Rectal smooth muscle tissue (tissue), 1 donor: ENCODE measurements around the gene KLHL17.
"Not testable (repeated sequence)": the region's sequence is repeated elsewhere in the genome, so short reads cannot be mapped to it uniquely, and the experiment has no call there.

ENCODE experiments used
- H3K27ac ChIP-seq: one replicate; pipeline ENCODE4 v1.7.0; 2013; ENCODE audit warnings: low read depth, low read length, inconsistent platforms
- H3K27me3 ChIP-seq: one replicate; pipeline ENCODE4 v1.7.0; 2013; ENCODE audit warnings: low read length; ENCODE audit not compliant: control insufficient read depth, insufficient read depth
- H3K36me3 ChIP-seq: one replicate; pipeline ENCODE4 v1.7.0; 2013; ENCODE audit warnings: low read length; ENCODE audit not compliant: control insufficient read depth, insufficient read depth
- H3K4me1 ChIP-seq: one replicate; pipeline ENCODE4 v1.7.0; 2013; ENCODE audit warnings: low read length; ENCODE audit not compliant: control insufficient read depth, insufficient read depth
- H3K4me3 ChIP-seq: one replicate; pipeline ENCODE4 v1.7.0; 2013; ENCODE audit warnings: low read length
- H3K9ac ChIP-seq: one replicate; pipeline ENCODE4 v1.7.0; 2013; ENCODE audit warnings: low read length

Gene KLHL17

DNA sequence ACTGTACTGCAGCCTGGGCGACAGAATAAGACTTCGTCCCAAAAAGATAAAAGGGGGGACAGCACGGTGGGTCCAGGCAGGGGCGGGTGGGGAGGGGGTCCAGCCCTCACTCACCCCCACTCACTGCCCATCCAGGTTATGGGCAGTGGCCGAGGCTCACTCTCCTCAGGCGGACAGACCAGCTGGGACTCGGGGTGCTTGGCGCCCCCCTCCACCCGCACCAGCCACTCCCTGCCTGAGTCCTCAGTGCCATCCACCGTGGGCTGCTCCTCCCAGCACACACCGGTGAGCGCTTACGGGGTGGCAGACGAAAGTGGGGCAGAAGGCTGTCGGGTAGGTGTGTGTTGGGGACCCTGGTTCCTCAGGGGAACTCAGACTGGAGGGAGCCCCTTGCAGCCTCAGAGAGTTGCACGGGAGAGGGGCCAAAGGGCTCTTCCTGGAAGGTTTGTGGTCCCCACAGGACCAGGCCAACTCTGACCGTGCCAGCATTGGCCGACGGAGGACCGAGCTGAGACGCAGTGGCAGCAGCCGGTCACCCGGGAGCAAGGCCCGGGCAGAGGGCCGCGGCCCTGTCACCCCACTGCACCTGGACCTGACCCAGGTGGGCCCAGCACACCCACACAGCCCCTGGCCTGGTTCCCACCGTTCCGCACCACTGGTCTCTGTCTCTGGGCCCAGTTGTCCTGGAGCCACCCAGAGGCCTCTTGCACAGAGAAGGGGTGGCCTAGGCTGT lies 12.5 kb downstream of the KLHL17 start:
- Histone ChIP-seq H3K9ac (no peak overlapping the region), H3K4me3 (no peak overlapping the region), H3K4me1 (peaks cover 2% of the 10 kb centered on the region), H3K27me3 (peaks cover 29% of the 10 kb centered on the region), H3K27ac (no peak overlapping the region), H3K36me3 (no peaks in the 10 kb centered on the region)

DNA sequence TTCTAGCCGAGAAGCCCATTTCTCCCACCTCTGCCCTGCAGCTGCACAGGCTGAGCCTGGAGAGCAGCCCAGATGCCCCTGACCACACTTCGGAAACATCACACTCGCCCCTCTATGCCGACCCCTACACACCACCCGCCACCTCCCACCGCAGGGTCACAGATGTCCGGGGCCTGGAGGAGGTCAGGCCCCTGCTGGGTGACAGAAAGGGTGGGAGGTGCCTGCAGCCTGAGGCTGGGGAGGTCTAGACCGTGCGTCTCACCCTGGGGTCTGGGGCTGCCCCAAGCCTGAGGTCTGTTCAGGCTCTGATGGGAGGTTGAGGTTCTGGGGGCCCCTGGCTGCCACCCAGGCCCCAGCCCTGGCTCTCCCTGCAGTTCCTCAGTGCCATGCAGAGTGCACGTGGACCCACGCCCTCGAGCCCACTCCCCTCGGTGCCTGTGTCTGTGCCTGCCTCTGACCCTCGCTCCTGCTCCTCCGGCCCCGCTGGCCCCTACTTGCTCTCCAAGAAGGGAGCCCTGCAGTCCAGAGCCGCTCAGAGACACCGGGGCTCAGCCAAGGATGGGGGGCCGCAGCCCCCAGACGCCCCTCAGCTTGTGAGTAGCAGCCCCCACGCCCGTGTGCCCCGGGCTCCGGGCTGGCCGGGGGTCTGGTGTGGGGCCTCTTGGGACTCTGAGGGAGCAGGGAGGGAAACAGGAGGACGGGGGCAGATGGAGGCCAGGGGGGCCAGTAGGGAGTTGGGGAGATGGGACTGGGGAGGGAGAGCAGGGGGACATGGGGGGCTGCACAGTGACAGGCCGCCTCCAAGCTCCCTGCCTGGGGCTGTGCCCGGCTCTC lies 13.3 kb downstream of the KLHL17 start:
- H3K27me3 ChIP-seq: peaks cover 24% of the 10 kb centered on the region
- peaks cover 2% of the 10 kb centered on the region for H3K4me1 ChIP-seq
- no peak overlapping the region for H3K27ac ChIP-seq
- no peaks in the 10 kb centered on the region for H3K36me3 ChIP-seq
- no peak overlapping the region for H3K9ac ChIP-seq
- no peak overlapping the region for H3K4me3 ChIP-seq

DNA sequence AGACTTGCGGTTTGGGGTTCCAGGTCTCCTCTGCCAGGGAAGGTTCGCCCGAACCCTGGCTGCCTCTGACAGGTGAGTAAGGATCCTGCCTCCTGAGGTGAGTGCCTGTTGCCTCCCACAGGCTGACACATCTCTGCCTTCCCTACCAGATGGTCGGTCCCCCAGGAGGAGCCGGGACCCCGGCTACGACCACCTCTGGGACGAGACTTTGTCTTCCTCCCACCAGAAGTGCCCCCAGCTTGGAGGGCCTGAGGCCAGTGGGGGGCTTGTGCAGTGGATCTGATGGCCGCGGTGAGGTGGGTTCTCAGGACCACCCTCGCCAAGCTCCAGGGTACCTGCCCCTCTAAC lies 13.9 kb downstream of the KLHL17 start:
- Histone ChIP-seq H3K4me3 (no peak overlapping the region), H3K27me3 (peaks cover 24% of the 10 kb centered on the region), H3K27ac (no peak overlapping the region), H3K36me3 (no peaks in the 10 kb centered on the region), H3K4me1 (peaks cover 2% of the 10 kb centered on the region), H3K9ac (no peak overlapping the region)

DNA sequence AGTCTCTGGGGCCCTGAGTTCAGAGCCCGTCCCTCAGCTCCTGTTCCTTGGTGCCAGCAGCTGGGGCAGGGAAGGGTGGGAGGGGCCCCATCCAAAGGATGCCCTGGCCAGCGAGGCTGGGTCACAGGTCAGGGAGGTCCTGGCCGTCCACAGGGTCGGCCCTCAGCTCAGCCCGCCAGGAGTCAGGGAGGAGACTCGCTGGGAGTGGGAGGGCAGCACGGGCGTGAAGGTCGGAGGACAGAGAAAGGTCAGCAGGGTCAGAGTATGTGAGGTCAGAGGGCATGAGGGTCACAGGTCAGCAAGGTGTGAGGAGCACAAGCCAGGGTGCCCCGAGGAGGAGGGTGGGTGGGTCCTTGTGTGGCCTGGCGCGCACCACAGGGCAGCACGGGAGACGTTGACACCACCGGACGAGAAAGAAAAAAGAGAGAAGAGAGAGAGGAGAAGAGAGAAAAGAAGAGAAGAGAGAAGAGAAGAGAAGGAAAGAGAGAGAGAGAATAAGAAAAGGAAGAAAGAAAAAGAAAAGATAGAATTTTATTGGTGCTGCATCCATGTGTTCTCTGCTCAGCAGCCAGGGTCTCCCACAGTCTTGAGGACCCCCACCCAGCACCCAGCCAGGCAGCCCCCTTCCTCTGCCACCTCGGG lies 14.4 kb downstream of the KLHL17 start:
- H3K9ac ChIP-seq: no peak overlapping the region
- no peak overlapping the region for H3K4me3 ChIP-seq
- peaks cover 21% of the 10 kb centered on the region for H3K27me3 ChIP-seq
- H3K36me3 ChIP-seq: no peaks in the 10 kb centered on the region
- no peak overlapping the region for H3K27ac ChIP-seq
- peaks cover 2% of the 10 kb centered on the region for H3K4me1 ChIP-seq

DNA sequence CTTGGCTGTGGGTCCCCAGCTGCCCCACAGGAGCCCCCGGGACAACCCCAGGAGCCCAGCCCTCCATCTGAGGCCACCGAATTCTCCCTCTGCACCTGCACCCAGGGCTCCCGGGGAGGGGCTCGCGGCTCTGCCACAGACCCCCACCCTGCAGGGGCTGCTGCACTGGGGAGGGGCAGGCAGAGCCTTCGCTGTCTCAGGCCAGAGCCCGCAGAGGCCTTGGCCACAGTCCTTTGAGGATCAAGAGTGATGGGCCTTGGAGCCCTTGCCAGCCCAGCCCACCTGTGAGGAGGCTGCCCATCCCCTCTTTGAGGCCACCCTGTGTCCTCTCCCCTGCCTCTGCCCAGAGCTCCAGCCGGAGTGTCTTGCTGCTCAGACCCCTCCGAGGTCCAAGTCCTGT lies 15.0 kb downstream of the KLHL17 start:
- Histone ChIP-seq H3K27me3 (peaks cover 18% of the 10 kb centered on the region), H3K9ac (no peak overlapping the region), H3K36me3 (no peaks in the 10 kb centered on the region), H3K4me1 (peaks cover 2% of the 10 kb centered on the region), H3K27ac (no peak overlapping the region), H3K4me3 (no peak overlapping the region)

DNA sequence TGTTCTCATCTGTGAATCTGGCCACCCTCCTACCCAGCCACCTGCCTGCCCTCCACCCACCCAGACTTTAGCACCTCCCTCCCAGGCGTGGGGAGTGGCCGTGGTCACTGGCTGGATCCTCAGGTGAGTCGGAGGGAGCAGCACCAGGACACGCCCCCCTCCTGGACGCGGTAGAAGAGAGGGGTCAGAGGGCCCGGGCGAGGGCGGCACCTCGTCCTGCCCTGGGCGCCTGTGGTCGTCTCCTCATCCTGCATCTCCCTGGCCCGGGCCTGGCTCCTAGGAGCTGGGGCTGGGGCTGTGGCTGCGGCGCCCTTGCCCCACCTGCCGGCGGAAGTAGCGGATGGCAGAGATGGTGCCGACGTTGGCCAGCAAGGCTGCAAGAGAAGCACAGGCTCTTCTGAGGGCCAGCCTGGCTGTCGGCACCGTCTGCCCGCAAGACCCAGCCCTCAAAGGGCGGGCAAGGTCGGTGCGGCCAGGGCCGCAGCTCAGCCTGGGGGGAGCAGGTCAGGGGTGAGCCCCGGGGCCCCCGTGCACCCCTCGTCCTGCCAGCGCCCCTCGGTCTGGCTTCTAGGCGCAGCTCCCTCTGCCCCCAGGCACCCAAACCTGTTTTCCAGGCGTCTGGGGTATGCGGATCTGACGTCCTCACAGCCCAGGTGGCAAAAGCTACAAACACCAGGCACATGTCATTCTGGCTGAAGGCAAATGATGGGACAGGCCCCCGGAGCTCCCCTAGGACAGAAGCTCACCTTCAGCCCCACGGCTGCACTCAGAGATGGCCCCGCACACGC lies 15.7 kb downstream of the KLHL17 start:
- Histone ChIP-seq H3K4me1 (peaks cover 2% of the 10 kb centered on the region), H3K9ac (no peak overlapping the region), H3K27ac (peak overlapping the region; percentile 73), H3K4me3 (peak overlapping the region; percentile 47), H3K36me3 (no peaks in the 10 kb centered on the region), H3K27me3 (peaks cover 13% of the 10 kb centered on the region)

DNA sequence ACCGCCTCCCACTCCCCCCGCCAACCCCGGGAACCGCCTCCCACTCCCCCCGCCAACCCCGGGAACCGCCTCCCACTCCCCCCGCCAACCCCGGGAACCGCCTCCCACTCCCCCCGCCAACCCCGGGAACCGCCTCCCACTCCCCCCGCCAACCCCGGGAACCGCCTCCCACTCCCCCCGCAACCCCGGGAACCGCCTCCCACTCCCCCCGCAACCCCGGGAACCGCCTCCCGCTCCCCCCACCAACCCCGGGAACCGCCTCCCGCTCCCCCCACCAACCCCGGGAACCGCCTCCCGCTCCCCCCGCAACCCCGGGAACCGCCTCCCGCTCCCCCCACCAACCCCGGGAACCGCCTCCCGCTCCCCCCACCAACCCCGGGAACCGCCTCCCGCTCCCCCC lies 16.4 kb downstream of the KLHL17 start:
- H3K27me3 ChIP-seq: peaks cover 13% of the 10 kb centered on the region
- not testable (repeated sequence) for H3K9ac ChIP-seq, H3K36me3 ChIP-seq, H3K4me1 ChIP-seq, H3K27ac ChIP-seq, H3K4me3 ChIP-seq

DNA sequence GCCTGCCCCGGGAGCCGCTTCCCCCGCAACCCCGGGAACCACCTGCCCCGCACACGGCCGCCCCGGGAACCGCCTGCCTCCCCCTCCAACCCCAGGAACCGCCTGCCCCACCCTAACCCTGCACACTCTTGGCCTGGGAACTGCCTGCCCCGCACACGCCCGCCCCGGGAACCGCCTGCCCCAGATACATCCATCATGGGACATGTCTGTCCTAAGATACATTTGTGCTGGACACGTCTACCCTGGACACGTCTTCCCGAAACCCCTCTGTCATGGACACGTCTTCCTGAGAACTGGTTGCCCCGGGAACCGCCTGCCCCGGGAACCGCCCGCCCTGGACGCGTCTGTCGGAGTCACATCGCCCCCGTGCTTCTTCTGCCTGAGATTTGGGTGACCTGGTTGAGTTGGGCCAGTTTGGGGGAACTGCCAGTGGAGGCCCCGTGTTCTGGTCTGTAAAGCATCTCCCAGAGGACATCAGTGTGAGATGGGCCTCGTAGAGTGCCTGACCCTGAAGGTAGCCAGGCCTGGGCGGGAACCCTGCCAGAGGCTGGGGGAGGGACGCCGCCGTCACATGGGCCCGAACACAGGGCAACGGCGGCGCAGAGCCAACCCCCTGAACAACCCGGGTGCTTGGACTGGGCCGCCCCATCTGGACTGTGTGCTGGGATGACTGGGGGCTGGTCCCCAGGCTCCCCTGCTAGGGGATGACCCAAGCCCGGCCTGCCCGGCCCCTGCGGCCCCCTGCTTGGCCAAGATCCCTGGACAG lies 17.9 kb downstream of the KLHL17 start:
- H3K4me3 ChIP-seq: no peak overlapping the region
- H3K9ac ChIP-seq: no peak overlapping the region
- no peak overlapping the region for H3K27ac ChIP-seq
- peaks cover 12% of the 10 kb centered on the region for H3K27me3 ChIP-seq
- H3K36me3 ChIP-seq: no peaks in the 10 kb centered on the region
- peaks cover 2% of the 10 kb centered on the region for H3K4me1 ChIP-seq

DNA sequence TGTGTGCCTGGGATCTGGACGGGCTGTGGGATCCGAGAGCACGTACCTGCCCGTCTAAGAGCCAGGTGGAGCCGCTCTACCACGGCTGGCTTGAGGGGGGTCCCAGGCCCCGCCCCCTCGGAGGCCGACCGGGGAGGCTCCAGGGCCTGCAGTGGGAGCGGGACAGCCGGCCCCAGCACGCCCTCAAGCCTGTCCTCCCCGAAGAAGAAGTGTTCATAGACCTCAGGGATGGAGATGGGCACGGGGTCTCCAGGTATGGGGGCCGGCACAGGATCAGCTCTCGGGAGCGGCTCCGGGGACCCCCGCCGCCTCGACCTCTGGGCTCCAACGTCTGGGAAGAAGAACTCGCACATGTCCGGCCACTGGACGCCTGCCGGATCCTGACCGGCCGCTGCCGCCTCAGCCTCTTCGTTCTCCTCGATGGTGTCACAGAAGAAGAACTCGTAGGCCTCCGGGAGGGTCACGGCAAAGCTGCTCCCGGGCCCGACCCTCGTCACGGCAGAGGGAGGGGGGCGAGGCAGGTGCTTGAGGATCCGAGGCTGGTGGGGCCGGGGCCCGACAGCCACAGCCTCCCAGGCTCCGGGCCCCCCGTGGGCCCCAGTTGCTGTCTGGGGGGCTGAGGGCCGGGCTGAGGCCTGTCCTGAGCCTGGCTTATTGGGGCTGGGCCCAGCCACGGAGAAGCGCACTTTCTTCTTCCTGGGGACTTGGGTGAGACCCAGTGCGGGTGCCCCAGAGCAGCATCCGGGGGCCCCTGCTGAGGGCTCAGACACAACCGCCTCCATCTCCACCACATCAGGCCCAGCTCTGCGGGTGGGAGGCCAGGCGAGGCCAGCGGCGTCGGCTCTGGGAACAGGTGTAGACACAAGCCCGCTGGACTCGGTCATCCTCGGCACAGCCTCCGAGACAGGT lies 18.7 kb downstream of the KLHL17 start:
- H3K36me3 ChIP-seq: no peaks in the 10 kb centered on the region
- no peak overlapping the region for H3K9ac ChIP-seq
- H3K27me3 ChIP-seq: peaks cover 5% of the 10 kb centered on the region
- peaks cover 2% of the 10 kb centered on the region for H3K4me1 ChIP-seq
- no peak overlapping the region for H3K4me3 ChIP-seq
- H3K27ac ChIP-seq: no peak overlapping the region

DNA sequence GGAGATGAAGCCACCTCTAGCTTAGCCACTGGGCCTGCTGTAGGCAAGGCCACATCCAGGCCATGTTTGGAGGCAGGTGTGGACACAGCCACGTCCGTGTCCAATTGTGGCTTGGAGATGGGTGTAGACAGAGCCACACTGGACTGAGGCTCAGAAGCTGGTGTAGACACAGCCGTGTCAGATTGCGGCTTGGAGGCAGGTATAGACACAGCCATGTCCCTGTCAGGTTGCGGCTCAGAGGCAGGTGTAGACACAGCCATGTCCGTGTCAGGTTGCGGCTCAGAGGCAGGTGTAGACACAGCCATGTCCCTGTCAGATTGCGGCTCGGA lies 19.3 kb downstream of the KLHL17 start:
- Histone ChIP-seq H3K27ac (no peak overlapping the region), H3K27me3 (peaks cover 5% of the 10 kb centered on the region)

DNA sequence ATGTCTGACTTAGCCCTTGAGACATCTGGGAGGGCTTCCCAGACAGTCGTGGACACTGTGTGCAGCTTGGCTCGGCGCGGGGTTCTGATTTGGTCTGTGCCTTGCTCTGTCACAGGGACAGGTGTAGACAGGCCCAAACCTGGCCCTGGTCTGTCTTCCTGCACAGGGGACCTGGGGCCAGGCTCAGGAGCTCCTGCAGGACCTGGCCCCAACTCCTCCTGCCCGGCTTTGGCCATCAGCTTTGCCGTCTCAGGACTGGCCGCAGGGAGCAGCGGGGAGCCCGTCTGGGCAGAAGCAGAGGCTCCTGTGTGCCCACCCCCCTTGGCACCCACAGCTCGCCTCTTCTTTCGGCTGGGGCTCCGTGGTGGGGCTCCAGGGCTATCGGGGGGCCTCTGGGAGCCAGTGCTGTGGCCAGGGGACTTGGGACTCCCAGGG lies 19.8 kb downstream of the KLHL17 start:
- H3K36me3 ChIP-seq: no peaks in the 10 kb centered on the region
- H3K27me3 ChIP-seq: peaks cover 5% of the 10 kb centered on the region
- no peak overlapping the region for H3K9ac ChIP-seq
- no peak overlapping the region for H3K27ac ChIP-seq
- H3K4me1 ChIP-seq: peaks cover 2% of the 10 kb centered on the region
- H3K4me3 ChIP-seq: no peak overlapping the region

More for the DNA sequence above, 19.3 kb downstream of the KLHL17 start:
- no peak overlapping the region for H3K4me3 ChIP-seq
- H3K36me3 ChIP-seq: no peaks in the 10 kb centered on the region
- peaks cover 2% of the 10 kb centered on the region for H3K4me1 ChIP-seq
- H3K9ac ChIP-seq: no peak overlapping the region
